A549 (cell line): Measurements from ENCODE around the gene CCDC34.

Experiments used
- EHF ChIP-seq: fragments of 250-450 bp; sonication (Bioruptor Pico); IDR thresholded peaks from 2 replicates; pipeline ENCODE4 v1.5.0; 2020; ENCODE audit warnings: mild to moderate bottlenecking
- HDAC2 ChIP-seq: fragments of 200-600 bp; sonication (generic); IDR thresholded peaks from 2 replicates; pipeline ENCODE4 v1.6.1; 2016
- MAX ChIP-seq: IDR thresholded peaks from 2 replicates; pipeline ENCODE4 v1.6.1; 2012
- USF2 ChIP-seq: fragments of 450-650 bp; IDR thresholded peaks from 2 replicates; pipeline ENCODE4 v1.6.1; 2014; ENCODE audit warnings: antibody characterized with exemption
- TF ChIP-seq, protein P1 (sequence below): fragments of >200 bp; sonication (Bioruptor Twin); formaldehyde crosslinking; IDR thresholded peaks from 3 replicates; pipeline ENCODE4 v1.5.1; 2016
- TF ChIP-seq, protein P2 (sequence below): fragments of 200-600 bp; sonication (generic); IDR thresholded peaks from 2 replicates; pipeline ENCODE4 v1.6.1; 2016; ENCODE audit warnings: antibody characterized with exemption, mild to moderate bottlenecking, moderate library complexity
- TF ChIP-seq, protein P3 (sequence below): IDR thresholded peaks from 2 replicates; pipeline ENCODE4 v1.6.1; 2012
- TF ChIP-seq, protein P4 (sequence below): fragments of 150-350 bp; IDR thresholded peaks from 2 replicates; pipeline ENCODE4 v1.6.1; 2014; ENCODE audit warnings: low read depth, mild to moderate bottlenecking, low read length

GRCh38 chr11:27307232-27307631 lies 55.8 kb downstream of the CCDC34 start:
- TF ChIP-seq, protein P1, sequence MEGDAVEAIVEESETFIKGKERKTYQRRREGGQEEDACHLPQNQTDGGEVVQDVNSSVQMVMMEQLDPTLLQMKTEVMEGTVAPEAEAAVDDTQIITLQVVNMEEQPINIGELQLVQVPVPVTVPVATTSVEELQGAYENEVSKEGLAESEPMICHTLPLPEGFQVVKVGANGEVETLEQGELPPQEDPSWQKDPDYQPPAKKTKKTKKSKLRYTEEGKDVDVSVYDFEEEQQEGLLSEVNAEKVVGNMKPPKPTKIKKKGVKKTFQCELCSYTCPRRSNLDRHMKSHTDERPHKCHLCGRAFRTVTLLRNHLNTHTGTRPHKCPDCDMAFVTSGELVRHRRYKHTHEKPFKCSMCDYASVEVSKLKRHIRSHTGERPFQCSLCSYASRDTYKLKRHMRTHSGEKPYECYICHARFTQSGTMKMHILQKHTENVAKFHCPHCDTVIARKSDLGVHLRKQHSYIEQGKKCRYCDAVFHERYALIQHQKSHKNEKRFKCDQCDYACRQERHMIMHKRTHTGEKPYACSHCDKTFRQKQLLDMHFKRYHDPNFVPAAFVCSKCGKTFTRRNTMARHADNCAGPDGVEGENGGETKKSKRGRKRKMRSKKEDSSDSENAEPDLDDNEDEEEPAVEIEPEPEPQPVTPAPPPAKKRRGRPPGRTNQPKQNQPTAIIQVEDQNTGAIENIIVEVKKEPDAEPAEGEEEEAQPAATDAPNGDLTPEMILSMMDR: no peak
- TF ChIP-seq, protein P2, sequence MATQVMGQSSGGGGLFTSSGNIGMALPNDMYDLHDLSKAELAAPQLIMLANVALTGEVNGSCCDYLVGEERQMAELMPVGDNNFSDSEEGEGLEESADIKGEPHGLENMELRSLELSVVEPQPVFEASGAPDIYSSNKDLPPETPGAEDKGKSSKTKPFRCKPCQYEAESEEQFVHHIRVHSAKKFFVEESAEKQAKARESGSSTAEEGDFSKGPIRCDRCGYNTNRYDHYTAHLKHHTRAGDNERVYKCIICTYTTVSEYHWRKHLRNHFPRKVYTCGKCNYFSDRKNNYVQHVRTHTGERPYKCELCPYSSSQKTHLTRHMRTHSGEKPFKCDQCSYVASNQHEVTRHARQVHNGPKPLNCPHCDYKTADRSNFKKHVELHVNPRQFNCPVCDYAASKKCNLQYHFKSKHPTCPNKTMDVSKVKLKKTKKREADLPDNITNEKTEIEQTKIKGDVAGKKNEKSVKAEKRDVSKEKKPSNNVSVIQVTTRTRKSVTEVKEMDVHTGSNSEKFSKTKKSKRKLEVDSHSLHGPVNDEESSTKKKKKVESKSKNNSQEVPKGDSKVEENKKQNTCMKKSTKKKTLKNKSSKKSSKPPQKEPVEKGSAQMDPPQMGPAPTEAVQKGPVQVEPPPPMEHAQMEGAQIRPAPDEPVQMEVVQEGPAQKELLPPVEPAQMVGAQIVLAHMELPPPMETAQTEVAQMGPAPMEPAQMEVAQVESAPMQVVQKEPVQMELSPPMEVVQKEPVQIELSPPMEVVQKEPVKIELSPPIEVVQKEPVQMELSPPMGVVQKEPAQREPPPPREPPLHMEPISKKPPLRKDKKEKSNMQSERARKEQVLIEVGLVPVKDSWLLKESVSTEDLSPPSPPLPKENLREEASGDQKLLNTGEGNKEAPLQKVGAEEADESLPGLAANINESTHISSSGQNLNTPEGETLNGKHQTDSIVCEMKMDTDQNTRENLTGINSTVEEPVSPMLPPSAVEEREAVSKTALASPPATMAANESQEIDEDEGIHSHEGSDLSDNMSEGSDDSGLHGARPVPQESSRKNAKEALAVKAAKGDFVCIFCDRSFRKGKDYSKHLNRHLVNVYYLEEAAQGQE: no peak
- TF ChIP-seq USF2 (no peak), HDAC2 (no peak), MAX (no peak), EHF (no peak)
- TF ChIP-seq, protein P3, sequence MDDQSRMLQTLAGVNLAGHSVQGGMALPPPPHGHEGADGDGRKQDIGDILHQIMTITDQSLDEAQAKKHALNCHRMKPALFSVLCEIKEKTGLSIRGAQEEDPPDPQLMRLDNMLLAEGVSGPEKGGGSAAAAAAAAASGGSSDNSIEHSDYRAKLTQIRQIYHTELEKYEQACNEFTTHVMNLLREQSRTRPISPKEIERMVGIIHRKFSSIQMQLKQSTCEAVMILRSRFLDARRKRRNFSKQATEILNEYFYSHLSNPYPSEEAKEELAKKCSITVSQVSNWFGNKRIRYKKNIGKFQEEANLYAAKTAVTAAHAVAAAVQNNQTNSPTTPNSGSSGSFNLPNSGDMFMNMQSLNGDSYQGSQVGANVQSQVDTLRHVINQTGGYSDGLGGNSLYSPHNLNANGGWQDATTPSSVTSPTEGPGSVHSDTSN: no peak
- TF ChIP-seq, protein P4, sequence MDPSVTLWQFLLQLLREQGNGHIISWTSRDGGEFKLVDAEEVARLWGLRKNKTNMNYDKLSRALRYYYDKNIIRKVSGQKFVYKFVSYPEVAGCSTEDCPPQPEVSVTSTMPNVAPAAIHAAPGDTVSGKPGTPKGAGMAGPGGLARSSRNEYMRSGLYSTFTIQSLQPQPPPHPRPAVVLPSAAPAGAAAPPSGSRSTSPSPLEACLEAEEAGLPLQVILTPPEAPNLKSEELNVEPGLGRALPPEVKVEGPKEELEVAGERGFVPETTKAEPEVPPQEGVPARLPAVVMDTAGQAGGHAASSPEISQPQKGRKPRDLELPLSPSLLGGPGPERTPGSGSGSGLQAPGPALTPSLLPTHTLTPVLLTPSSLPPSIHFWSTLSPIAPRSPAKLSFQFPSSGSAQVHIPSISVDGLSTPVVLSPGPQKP: no peak
